M059J (cell line): ENCODE data around the gene SLC15A5. TPM values are rescaled to one million over a fixed set of nuclear protein-coding genes. Genes with fewer than 3 reads are reported as not detected.

Experiments
- DNase-seq: peaks from one replicate; pipeline ENCODE4 v3.0.0-alpha.2; 2012; ENCODE audit warnings: low read depth
- total RNA-seq: library from RNA; depleted of rRNA; stranded (reverse); fragments of >200 nt; shearing (Covaris generic); gene quantifications from 2 replicates; pipeline ENCODE4 v1.2.3, GENCODE V29; 2014

Gene SLC15A5
- total RNA-seq, 1 experiment from 2014 or later, result not detected

DNA sequence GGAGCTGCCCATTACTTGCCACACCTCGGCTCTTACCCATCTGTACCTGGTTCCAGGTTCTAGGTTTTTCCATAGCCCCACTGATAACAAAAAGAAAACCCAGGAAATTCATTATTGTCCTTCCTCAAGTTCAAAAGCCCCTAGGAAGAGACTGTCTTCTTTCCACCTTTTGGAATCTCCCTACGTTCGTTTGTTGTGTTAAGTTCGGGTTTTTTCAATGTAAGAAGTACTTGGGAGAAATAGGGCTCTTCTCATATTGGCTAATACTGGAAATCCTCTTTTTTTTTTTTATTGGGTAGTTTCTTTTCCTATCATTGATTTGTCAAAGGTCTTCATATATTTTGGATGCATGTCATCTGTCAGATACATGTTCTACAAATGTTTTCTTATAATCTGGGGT is 17.3 kb downstream of the SLC15A5 start:
- no peak for DNase-seq

DNA sequence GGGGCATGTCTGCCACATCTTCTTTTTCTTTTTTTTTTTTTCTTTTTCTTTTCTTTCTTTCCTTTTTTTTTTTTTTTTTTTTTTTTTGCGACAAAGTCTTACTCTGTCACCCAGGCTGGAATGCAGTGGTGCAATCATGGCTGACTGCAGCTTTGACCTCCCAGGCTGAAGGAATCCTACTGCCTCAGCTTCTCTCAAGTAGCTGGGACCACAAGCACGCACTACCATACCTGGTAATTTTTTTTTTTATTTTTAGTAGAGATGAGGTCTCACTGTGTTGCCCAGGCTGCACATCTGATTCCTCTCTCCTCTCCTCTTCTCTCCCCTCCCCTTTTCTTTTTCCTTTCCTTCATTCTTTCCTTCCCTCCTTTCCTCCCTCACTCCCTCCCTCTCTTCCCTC is 18.5 kb downstream of the SLC15A5 start:
- no peak for DNase-seq

DNA sequence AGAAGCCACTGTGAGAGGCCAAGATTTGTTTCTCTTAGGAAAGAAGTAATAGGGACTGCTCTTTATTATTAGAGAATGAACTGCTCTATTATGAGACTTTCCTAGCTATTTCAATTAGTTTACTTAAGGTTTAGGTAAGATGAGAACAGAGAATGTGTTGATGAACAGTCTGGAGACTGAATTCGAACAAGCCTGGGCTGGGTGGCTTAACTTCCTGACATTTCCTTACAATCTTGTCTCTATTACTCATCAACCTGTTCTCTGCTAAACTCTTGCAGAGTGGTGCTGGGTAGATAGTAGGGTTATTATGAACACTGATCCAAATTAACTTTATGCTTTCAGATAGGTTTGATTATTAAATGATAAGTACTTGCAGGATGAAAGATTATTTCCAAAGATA is 31.2 kb downstream of the SLC15A5 start:
- DNase-seq, result no peak

DNA sequence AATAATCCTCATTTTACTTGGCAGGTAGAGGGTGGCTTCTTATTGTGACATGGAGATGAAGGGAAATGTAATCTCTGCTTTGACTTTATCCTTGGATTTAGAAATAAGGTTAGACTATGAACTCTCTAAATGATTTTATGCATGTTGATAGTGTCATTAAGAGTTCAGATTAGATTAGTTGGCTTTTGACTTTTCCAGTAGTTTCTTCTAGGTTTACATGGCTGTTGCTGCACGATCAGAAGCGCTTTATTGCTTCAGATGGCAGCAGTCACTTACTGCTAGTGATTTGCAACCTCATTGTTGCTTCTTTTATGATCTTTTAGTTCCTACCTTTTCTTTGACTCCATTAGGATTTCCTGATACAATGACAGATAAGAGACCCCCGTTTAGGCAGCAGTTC is 32.3 kb downstream of the SLC15A5 start:
- DNase-seq, result no peak

DNA sequence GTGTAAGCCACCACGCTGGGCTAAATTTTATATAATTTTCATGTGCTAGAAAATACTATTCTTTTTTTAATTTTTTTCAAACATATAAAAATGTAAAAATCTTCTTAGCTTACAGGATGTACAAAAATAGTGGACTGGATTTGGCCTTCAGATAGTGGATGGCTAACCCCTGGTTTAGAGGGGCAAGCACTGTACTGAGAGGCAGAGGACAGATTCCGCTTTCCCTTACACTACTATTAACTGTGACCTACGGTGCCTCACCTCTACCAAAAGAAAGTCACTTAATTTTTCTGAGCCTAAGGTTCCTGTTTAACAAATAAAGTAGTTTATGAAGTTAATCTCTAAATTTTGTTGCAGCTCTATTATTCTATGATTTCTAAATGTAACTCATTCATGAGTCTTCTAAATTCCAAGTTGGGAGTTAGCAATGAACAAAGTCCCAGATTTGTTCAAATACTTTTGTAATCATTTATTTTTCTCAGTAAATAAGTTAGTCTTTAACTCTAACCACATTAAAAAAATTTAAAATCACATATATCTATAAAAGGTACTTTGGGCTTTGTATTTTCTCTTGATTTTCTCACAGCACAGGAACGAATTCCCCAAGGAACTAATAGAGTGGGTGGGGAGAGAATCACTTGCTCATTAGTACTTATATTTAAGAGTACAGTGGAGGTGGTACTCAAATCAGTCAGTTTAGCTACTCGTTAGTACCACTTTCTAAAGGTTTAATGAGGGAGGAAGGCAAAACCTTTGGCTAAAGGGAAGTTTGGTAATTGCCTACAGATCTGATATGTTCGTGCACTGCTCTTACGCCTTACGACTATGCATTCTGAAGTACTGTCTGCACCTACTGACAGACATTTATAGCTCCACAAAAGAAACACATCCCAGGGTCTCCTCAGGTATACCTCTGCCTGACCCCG is 33.7 kb downstream of the SLC15A5 start:
- DNase-seq, result no peak

DNA sequence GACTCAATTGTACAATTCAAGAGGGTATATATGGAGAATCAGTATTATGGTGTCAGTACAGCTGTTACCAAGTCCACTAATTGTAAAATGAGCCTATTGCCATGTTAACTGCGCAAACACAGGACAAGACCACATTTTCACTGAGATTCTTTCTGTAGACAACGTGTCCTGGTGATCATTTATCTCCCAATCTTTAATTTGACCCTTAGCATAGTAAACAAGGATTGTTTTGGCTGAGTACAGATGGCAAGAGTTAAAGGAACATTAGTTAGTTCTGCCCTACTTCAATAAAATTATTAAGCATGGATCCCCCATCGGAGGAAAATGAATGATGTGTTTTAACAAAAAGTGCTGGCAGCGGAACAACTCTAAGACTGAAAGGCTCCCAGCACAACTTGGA is 36.1 kb downstream of the SLC15A5 start:
- DNase-seq, result no peak

DNA sequence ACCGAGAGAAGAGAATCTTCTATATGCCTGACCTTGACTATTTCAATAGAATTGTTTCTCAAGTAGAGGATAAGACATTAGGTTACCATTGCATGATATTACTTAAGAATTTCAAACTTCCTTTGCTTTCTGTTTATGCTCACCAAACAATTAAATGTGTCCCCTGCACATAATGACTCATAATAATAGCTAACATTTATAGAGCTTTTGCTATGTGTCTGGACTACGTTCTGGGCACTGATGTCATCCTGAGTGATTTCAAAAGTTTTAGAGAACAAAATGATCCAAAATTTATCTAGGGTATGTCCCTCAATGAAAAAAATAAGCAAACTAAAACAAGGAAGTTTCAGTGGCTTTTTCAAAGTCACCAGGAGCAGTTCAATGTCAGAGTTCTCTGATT is 38.8 kb downstream of the SLC15A5 start:
- peak; percentile 9 for DNase-seq

DNA sequence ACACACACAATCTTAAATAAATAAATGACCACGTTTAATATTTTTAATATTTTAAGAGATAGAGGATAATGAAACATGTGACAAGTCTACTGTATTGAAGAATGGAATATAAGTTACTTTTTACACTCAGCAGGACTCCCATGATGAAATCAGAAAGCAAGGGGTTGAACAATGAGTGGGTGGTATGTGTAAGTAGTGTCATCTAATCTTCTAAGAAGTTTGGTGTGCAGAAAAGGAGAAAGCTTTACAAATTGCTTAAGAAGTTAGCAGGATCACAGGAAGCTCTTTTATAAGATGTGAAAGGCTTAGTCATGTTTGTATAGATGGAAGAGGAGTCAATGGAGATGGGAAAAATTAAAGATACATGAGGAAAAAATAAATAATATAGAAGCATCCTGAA is 47.8 kb downstream of the SLC15A5 start:
- DNase-seq, result no peak

DNA sequence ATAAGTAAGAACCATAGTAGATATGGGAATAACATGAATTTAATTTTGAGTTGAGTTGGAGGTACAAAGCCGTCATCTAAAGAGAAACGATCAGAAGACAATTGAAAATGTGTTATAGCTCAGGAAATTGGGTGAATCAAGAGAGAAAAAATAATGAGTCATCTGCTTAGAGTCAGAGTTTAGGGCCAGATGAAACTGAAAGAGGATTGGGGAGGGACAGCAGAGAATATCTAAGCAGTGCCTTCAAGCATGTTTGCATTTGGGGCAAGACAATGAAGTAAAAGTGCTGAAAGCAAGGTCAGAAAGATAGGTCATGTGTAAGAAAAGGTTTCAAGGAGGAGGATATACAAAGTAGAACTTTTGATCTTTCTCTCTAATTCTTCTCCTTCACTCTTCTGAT is 49.4 kb downstream of the SLC15A5 start:
- no peak for DNase-seq

DNA sequence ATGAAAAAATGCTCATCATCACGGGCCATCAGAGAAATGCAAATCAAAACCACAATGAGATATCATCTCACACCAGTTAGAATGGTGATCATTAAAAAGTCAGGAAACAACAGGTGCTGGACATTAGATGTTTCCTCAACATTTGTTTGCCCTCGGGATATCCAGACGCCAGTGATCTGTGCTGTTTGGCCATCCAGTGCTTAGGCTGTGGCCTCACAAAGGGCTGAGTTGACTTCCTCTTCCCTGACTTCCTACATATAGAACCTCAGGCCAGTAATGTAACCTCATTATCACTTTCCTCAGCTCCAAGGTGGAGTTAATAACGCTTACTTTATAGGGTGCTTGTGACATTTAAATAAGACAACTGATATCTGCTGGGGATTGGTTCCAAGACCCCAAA is 51.8 kb downstream of the SLC15A5 start:
- no peak for DNase-seq

DNA sequence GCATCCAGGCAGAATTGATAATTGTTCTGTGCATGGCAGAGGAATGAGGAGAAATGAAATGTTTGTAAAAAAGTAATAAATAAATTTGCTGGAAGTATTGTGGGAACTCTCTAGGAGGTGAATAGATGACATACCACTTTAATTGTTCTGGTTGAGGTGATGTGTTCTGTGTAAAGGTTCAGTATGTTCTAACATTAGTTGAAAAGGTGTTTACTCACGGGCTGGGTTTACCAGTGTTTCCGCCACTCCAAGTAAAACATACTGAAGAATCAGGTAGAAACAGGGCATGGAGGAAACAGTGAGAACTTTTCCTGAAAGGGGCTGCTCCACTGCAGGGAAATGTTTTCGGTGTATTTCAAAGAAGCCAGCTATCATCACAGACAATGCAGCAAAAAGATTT is 53.3 kb downstream of the SLC15A5 start:
- no peak for DNase-seq

DNA sequence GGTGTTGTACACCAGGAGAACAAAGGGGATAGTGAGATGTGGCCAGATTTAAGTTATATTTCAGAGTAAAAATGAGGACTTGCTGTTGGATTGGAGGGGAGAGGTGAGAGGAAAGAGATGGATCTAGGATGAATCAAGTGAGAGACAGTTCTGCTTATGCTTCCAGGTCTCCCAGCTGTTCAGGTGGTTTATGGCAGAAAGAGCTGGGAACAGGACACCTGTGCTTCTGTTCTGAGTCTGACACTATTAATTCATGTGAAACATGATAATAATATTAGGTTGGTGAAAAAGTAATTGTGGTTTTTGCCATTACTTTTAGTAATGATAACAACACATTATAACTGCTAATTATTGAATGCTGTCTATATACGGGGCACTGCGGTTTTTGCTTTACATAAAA is 55.7 kb downstream of the SLC15A5 start:
- DNase-seq, result no peak

DNA sequence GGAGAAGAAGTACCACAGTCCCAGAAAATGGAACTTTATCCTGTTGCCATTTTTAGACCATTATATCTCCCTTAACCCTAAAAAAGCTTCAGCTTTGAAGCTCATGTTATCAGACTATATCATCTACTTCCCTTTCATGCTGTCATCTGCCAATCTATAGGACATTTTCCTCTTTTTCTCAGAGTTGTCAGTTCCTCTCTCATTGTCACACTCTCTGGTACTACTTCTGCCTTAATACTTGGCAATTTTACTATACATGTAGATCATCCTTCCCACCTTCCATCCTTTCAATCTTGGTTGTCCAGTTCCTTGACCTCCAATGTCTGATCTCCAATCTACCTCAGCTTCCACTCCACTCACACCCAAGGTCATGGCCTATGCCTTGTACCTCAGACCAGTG is 57.4 kb downstream of the SLC15A5 start:
- DNase-seq, result no peak

DNA sequence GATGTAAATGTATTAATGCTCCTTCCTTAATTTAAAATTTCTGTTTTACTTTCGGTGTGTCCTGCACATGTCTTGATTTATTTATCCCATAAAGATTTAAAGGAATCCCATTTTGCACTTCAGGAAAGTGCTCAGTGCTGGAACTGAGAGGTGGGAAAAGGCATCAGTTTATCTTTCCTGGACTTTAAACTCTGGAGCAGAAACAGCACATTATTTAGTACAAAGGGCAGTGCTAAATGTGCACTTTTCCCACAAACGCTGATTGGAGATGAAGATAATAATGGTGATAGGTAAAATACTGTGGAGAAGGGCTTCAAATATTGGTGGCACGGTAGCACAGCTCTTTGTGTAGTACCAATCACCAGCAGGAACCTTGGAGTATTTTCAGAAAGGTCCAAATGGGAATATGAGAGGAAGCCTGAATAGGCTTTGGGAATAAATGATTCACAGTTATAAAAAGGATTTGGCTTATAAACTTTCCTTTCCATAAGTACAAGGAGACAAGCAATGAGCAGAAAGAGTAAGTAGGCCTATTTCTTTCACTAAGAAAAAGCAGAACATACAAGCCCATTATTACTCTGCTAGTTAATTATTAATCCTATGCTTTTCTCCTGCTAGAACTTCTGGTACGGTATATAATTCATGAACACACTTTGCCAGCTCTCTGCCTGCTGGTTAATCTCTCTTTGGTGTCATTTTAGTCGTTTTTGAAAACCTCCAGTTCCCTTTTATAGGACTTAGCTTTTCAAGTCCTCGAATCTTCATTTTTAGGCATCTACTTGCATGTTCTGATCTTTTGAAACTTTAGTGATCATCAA is 58.3 kb downstream of the SLC15A5 start:
- DNase-seq, result no peak

DNA sequence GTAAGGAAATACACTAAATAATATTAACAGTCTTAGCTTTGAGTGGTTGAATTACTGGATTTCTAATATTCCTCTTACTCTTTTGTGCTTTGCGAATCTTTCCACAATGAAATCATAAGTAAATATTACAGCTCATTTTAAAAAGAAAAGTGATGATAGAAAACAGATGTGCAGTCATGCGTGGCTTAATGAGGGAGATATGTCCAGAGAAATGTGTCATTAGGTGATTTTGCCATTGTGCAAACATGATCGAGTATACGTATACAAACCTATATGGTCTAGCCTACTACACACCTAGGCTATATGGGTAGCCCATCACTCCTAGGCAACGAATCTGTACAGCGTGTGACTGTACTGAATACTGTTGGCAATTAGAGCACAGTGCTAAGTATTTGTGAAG is 59.3 kb downstream of the SLC15A5 start:
- no peak for DNase-seq

DNA sequence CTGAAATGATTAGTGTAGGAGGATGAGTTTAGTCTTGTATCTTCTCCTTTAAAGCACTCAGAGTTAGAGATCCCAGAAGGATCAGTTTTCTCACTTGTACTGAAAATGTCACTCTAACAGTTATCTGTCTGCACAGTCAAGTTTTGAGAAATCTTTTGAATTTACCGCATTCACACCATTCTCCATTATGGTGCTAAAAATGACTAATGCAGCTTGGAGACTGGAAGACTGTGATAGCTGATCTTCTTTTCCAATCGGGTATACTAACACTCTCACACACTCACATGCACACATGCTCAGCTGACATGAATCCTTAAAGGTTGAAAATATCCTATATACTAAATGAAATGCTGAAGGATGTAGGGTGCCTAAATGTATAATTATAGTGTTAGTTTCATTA is 65.8 kb downstream of the SLC15A5 start:
- DNase-seq, result no peak

DNA sequence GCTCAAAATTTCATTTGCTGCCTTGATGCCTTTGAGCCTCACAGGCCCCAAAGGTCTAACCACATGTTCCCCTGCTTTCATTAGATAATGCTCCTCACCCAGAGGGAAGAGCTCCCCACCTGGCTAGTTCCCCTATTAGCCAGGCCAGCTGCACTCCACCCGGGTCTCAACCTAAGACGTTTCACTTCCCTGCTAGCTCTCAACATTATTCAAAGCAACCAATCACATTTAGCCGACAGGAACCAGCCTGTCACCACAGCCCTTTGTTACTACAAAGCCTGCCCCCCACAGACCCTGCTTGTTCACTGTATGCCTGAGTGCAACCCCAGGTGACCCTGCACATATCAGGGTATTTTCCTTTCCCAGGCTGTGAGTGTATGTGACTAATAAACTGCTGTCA is 78.6 kb downstream of the SLC15A5 start:
- DNase-seq, result no peak

DNA sequence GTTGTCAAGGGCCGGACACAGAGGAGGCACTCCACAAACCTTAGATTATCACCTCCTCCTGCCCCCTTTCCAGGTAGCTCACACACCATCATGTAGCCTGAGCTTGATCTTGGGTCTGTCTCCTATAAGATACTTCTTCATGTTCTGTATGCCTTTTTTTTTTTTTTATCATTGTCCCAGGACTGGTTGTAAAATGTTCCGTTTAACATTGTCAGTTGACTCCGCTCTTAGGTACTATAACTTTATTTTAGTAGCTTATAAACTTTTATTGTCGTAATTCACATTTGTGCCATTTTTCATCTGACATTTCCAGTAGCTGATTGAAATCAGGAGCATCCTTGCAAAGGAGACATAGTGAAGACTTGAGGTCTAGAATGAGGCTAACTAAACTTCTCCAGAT is 79.9 kb downstream of the SLC15A5 start:
- DNase-seq, result no peak

DNA sequence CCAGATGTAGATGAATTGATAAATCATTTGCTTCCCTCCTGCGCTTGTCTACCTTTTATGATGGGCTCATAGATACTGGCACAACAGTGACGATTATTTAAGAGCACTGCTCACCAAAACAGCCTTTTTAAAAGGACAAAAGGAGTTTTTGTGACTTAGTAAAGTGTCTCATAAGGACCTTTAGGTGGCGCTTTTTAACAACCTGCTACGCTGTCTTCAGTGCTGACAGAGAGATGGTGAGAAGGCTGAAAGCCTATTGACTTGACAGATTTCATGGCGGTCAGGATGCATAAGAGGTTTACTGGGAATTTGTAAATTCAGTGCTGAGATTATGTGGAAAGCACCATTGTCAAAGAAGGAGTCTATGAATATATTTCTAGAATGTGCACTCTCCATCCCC is 87.6 kb downstream of the SLC15A5 start:
- DNase-seq, result peak; percentile 31

DNA sequence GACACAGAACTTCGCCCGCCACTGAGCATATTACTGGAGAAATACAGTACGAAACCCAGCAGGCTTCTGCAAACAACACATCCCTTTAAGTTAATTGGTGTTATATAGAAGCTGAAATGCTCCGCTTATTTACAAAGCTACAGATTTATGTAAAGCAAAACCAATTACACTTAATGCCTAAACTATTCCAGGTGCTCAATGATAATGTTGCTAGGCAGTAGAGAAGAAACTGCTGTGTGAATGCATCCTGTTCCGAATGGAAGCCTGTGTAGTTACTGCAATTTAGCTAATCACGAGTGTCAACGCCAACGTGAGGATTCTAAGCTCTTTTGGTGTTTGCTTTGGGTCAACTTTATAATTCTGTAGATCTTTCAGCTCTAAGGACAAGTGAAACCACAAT is 89.8 kb downstream of the SLC15A5 start:
- no peak for DNase-seq

DNA sequence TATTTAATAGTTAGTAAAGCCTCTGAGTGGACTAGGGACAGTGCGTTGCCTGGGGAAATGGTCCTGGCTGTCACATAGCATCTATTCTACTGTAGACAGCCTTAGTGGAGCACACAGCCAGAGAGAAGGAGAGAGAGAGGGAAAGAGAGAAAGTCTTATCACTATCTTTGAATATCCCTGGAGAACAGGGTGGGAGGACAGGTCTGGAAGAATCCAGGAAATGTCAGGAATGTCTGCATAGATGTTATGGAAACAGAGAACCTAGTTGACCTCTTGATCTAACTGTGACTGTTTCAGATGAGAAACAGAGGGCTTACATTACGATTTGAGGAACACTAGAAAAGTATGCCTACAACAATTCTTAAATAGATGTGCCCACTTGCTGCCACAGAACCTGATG is 92.8 kb downstream of the SLC15A5 start:
- no peak for DNase-seq

DNA sequence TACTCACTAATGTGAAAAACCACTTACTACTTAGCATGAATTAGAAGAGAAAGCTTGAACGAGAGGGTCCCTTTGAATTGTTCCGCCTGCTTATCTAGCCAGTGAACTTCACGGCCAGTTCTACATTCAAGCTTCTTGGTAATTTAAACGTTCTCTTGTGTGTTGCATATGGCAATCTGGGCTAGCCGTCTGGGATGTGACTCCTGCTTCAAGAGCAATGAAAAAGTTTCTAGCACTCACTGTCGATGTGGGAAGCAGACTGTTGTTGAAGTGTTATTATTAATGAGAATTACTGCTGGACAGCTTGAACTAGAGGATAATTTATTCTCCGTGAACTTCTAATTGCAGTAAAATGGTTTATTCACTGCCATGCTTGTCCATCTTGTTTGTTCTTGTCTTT is 93.9 kb downstream of the SLC15A5 start:
- no peak for DNase-seq

DNA sequence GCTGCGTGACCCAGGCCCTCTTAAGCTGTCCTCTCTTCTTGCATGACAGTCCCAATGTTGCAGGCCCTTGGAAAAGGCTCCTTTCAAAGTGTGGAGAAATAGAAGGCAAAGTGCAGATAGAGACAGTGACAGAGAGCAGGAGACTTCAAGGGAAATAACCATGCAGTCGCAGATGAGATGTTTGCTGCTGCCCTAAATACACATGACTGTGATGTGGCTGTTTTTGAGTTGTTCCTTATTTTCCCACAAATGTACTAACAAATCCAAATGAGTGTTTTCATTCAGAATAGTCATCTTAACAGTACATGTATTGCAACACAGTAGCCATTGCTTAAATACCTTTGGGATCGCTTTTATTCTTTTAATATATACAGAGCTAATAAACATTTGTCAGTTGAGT is 101.6 kb downstream of the SLC15A5 start:
- no peak for DNase-seq
